Kidney capillary endothelial cell (primary cell): Measurements from ENCODE around the gene OR6A2.
"Not testable (repeated sequence)": the region's sequence is repeated elsewhere in the genome, so short reads cannot be mapped to it uniquely, and the experiment has no call there.

Experiments
- DNase-seq: peaks from one replicate; pipeline ENCODE4 v3.0.0-alpha.2; 2018; ENCODE audit warnings: low spot score

Gene OR6A2

DNA sequence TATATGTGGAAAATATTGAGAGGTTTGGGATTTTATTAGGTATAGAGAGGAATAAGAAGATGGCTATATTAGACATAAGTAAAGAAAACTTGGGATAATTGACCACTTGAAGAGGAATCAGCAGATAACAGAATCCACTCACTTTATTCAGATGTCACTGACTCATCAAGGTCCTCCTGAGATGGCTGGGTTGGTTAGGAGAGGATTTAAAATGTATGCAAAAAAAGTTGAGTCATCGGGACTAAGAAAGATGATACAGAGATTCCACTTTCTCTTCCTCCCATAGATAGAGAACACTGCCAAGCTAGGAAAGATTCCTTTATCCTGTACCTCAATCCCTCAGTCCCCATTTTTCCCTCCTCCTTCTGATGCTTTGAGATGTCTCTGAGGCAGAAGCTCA lies at the start of gene OR6A2:
TSS of gene OR6A2 (minus strand) at position 288 of the 400 bp plus-strand sequence. CDS start 3,981 bp downstream, outside the sequence.
- DNase-seq = no peak

DNA sequence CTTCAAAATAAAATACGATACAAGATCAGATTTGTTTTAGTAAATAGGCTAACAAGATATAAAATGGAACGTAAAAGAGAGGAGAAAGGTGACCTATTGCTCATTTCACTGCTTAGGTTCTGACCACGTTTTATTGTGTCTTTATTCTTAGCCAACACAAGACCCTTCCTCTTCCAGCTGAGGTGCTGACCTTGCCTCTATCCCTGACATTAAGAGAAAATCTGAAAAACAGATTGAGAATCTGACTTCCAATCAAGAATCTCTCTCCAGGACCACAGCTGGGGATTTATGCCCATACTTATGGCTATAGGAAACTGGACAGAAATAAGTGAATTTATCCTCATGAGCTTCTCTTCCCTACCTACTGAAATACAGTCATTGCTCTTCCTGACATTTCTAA lies 45.9 kb upstream of the OR6A2 start, which contains the start of gene OR10A5:
TSS of gene OR10A5 (plus strand) at position 301 of the 400 bp plus-strand sequence. CDS start at position 301, 0 bp downstream.
- no peak for DNase-seq

DNA sequence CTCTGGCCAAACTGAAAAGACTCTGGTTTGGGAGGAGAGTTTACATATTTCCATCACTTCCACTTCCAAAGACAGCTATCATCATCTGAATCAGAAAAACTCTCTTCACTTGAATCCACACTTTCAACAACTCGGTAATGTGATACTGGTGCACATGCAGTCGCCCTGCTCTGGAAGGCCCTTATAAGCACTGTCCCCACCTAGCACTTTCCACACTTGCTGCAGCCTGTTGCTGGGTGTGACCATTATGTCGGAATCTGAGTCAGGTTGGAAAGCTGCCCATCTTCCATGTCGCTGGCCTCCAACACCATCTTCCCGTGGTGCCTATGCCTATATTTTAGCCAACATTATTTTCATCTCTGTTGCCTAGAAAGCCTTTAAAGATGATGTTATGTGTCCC lies 44.9 kb upstream of the OR6A2 start:
- DNase-seq = no peak

DNA sequence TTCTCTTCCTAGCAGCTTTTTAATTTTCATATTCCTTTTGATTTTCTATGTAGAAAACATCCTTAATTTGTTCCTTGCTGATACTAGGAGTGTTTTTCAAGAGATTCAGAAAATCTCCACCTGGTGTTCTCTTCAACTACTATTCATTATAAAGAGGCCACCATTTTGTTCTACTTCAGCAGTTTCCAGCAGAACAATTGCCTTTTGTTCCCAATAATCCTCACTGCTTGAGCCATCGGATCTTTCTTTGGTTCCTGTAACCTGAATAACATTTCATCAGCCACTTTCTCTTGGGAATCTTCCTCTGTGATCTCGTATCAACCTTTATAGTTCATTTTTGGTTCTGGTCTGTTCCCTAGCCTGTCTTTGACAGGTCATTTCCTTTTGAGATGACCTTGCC lies 44.2 kb upstream of the OR6A2 start:
- DNase-seq = no peak

DNA sequence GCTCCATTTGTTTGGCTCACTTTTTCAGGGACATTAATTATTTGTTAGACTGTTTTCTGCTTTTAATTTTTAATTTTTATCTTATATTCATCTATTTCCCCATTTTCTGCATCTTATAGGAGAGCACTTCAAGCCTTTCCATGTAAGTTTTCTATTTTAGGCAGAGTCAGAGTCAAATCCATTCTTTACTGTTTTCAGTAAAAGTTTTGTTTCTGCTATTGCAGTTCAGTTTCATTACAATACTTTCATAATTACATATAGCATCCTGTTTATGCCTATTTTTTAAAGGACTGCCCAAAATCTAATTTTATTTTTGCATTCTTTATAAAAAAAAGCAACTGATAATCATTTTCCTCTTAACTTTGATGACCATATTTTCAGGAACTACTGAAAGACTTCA lies 42.2 kb upstream of the OR6A2 start:
- no peak for DNase-seq

DNA sequence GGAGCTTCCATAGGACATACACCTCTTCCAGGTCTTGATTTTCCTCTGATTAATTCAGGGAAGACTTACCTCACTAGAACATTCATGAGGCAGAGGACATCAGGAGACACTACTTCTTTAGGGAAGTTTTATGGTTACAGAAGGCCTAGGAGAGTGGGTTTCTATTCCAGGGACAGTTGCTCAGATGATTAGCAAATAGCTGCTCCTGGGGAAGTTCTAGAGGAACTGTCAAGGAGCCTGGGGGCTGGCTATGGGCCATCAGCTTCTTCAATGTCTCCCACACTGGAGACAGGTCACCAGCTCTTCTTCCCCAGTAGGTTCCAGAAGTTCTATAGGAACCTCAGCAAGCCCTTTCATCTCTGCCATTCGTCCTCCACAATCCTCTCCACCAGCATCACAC lies 34.5 kb upstream of the OR6A2 start:
- no peak for DNase-seq

DNA sequence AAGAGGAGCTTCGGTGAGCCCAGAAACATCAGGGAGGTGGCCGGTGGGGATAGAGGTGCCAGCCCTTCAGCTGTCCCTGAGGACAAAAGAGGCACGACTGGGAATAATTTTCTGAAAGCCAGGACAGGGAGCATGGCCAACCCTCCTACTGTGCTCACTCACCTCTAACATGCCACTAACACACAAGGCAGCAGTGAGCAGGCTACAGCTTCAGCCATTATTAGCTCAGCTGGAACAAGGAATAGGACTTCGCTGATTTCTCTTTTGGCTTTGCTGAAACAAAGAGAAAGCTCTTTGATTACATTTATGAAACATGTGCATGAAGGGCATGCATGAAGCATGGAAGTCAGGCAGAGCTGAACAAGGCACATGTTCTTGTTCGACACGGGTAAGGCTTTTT lies 33.9 kb upstream of the OR6A2 start:
- no peak for DNase-seq

DNA sequence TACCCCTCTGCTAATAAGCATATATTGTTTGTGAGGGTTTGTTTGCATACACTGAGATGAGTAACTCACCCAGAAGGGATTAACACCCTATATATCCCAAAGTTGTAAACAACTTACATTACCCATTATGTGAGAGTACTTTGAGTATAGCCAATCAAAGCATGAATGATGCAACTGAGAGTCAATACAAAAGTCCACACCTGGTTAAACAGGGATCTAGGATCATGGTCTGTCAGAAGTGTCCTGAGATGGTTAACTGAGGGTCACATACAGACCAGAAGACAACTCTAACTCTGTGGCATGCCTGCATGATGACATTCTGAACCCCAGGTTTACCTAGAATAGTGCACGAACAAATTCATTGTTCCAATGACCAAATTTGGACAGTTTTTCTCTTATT lies 28.6 kb upstream of the OR6A2 start:
- DNase-seq = no peak

DNA sequence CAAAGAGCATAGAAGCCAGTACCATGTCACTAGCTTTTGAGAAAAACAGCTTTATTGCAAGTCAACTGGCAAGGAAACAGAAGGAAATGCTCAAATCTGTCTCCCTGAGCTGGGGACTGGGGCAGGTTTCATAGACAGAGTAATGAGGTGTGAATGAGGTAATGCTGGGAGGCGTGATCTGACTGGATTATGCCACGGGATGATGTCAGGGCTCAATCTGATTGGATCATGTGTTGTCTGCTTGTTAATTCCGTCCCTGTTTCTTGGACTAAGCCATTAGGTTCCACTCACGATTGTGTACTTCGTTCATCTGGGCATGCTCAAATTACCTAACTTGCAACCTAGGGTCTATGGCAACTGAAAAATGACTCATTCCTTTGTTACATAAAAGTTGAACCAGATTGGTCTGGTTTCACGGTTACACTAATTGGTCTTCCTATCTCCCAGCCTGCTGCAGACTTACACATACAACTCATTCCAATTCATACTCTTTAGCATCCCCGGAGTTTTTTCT lies 25.8 kb upstream of the OR6A2 start:
- DNase-seq = no peak

DNA sequence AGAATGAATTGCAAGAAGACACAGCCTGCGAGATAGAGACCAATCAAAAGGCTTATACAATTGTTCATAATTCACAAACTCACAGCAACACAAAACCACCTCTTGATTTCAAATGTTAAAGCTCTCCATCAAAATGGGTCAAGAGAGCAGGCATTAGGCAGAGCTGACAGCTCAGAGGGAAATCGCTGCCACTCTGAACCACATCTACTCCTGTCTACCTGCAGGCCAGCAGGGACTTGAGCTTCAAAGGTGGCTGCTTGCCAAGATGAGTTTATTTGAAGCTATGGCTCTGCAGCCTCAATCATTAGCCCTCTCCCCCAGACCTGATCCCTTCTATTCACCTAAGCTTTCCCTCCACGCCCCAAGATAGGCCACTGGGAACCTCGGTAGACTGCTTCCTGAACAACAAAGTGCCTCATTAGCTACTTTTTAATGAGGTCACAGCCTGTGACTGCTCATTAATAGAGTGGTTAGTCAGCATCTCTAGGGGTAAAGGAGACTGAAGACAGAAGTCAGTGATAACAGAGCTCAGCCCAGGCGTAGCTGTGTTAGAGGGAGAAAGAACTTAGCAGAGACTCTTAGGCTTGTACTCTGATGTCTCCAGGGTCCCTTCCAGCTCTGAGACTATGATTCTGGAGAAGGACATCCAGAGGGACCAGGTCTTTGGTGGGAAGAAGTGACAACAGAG lies 24.8 kb upstream of the OR6A2 start:
- DNase-seq = no peak

DNA sequence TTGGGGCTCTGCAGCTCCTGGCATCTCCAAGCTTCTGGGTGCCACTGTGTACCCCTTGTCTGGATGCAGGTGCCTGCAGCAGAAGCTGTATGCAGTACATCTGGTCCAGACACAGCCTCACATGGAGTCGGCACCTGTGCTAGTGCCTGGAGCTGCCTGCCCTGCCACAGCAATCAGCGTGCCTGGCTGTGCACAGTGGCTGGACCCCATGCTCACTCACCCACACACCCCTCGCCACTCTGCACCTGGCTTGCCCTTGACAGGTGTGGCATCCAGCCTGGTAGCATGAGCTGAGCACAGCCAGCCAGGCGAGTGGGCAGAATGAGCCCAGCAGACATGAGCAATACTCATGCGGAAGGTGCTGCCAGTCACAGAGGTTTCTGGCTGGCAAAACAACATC lies 19.5 kb upstream of the OR6A2 start:
- DNase-seq = no peak

DNA sequence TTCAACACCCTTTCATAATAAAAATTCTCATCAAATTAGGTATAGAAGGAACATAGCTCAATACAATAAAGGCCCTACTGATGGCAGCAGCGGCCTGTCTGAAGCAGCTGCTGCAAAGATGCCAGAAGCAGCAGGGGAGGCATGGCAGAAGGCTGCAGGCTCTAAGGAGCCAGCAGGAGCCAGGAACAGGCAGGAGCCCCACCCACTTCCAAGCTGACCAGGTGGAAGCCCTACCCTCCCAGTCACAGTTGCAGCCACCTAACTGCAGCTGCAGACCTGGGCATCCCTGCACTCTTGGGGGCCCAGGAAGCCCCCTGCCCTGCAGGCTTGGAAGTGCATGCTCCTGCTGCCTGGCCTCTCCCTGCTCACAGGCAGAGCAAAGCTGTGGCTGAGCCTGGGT lies 18.2 kb upstream of the OR6A2 start:
- DNase-seq = no peak

DNA sequence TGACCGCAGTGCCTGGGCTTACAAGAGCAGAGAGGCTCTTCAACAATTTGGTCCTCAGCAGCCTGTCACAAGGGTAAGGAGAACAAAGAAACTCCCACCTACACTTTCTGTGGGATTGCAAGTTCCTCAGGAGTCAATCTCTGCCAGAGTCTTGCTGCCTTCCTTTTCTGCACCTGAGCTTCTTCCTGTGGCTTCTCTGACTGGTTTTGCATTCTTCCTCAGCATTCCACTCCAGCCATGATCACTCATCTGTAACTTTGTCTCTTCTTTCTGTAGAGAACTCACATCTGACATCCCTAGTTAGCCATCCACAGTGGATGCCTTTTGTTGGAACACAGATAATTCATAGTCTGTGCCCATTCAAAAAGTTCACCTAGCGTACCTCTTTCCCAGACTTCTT lies 14.2 kb upstream of the OR6A2 start:
- no peak for DNase-seq

DNA sequence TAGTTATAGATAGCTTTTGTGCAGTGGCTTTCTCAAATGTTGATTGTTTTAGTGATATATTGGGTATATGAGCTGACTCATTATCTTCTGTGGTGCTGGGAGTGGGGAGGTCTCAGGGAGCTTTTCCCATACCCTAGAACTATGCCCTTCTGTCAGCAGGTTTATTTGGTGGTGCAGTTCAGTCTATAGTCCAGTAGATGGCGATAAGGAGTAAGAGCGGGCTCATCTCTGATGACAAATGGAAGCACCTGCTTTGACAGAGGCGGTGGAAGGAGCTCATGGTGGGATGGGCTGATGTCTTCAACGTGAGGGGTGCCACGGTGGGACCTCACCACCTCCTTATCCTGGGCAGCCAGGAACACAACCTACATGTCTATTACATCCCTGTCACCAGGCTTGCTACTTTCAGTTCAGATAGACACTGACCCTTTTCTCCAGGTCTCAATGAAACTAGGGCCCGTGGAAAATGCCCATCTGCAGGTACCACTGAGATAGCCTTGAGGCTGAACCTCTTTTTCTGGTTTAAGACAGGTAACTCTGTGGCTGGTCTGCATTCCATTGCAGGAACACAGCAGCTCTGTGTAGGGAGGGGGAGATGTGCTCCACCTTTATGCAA lies 13.0 kb upstream of the OR6A2 start:
- peak; percentile 47 for DNase-seq

DNA sequence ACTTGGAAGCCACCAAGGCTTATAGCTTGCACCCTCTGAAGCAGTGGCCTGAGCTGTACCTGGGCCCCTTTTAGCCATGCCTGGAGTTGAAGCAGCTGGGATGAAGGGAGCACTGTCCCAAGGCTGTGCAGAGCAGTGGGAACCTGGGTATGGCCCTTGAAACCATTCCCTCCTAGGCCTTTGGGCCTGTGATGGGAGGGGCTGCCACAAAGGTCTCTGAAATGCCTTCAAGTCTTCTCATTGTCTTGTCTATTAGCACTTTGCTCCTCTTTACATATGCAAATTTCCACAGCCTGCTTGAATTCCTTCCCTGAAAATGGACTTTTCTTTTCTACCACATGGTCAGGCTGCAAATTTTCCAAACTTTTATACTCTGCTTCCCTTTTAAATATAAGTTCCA lies 1.6 kb upstream of the OR6A2 start:
- DNase-seq = not testable (repeated sequence)

DNA sequence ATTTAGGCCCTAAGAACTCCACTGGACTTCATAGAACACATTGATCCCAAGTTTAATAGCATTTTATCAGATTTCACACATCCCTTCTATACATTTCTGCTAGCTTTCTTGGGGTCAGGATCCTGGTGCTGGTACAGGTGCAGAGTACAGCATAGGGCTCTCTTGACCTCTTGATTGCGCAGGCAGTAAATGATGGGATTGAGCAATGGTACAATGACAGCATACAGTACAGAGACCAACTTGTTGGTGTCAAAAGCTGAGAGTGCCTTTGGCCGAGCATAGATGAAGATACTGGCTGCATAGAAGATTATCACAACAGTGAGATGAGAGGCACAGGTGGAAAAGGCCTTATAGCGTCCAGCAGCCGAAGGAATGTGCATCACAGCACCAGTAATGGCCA lies 4.8 kb downstream of the OR6A2 start:
- no peak for DNase-seq

DNA sequence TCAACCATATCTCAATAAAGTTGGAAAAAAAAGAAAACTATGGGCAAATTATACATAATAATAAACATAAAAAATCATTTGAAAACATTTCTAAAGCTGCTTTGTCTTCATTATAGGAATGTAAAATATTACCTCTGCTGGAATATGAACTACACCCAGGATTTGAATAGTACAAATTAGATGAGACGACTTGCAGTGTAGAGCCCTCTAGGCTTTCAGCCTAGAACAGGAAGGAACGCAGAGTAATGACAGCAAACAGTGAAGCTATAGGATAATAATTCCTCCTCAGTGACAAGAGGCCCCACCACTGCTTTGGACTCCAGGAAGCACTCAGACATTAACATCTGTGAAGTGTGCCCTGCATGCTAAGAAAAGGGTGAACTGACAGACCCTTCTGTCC lies 8.9 kb downstream of the OR6A2 start:
- no peak for DNase-seq

DNA sequence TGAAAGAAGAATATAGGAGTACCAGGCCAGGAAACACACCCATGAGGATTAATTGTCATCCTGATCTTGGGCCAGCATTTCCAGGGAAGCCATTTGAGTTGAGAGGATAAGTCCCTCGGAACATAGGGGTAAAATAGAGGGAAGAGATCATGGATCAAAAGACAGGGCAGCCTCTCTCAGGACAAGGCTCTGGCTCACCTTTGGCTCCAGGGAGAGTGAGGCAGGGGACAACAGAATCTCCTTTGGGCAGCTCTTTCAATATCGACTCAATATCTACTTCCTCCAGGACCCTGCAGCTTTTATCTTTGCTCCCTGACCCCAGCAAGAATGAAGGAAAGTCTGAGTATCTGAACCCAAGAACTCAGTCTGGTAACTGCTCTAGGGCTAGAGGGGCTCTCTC lies 16.8 kb downstream of the OR6A2 start, which contains the start of gene OR2AG1:
TSS of gene OR2AG1 (plus strand) at position 301 of the 400 bp plus-strand sequence. CDS start 2,018 bp downstream, outside the sequence.
- no peak for DNase-seq

DNA sequence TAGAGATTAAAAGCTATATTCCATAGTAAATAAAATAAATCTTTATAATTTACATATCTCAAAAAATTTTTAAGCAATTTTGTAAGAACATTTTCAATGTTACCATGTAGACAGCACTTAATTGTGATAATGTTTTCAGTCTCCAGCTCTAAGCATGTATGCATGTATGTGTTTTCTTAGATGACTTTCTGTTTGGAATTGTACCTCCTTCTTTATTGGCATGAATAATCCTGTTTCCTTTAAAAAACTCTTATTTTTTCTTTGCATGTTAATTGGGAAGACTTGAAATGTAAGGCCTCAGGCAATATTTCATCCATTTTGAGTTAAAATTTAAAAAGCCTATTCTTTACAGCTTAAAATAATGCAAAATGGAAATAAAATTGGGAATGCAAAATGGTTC lies 18.7 kb downstream of the OR6A2 start:
- DNase-seq = no peak

DNA sequence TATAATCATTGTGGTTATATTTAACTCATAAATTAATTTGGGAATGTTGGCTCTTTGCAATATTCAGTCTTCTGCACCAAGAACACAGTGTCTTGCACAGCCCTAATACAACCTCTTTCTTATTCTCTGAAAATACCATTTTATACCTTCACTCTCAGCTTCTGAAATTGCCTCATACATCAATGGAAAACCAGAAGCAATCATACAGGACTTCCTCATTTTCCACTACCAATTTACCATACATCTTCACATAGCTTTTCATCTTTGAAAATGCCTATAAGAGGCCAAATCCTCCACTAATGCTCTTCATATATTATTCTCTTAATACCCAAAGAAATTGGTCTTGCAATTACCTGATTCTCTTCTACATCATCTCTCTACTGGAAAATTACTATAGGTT lies 21.0 kb downstream of the OR6A2 start:
- DNase-seq = no peak

DNA sequence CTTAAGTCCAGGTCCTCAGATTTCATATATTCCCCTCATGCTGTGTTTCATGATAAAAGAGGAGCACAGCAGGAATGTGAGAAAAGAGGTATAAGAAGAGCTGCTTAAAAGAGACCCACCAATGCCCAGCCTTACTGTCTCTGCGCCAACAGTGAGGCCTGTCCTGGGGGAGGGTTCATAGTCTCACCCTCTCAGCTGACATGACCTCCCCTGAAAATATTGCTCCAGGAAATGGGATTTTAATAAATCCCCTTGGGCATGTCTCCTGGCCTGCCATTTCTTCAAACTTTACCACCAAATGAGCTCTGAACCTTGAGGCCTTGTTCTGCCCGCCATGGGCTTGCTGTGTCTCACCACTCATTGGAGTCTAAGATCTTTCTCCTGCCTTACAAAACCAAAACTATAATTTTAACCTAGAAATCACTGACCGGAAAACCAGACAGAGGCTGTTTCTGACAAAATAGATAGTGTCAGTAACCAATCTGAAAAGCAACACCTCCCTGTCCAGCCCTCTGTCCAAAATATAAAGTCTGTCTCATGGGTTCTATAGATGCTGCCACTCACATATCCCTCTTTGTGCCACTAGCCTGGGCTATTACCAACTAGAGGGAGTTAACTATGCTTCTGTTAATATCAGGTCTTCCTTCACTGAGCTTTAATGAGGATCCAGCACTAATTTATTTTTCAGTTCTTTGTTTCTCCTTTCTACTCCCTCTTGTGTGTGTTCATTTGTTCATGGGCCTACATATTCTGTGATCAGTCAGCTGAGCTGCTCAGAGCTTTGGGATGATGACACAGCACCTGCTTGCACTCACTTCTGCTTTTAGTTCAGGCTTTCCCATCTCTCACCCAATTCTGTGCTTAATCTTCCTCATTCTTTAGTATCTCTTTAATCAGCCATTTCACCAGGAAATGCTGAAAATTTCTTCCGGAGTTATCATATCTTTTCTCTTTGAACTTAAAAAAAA lies 27.3 kb downstream of the OR6A2 start, which contains the start of gene OR2AG2:
TSS of gene OR2AG2 (minus strand) at position 51 of the 968 bp plus-strand sequence. CDS start 3,019 bp downstream, outside the sequence.
- DNase-seq = no peak

DNA sequence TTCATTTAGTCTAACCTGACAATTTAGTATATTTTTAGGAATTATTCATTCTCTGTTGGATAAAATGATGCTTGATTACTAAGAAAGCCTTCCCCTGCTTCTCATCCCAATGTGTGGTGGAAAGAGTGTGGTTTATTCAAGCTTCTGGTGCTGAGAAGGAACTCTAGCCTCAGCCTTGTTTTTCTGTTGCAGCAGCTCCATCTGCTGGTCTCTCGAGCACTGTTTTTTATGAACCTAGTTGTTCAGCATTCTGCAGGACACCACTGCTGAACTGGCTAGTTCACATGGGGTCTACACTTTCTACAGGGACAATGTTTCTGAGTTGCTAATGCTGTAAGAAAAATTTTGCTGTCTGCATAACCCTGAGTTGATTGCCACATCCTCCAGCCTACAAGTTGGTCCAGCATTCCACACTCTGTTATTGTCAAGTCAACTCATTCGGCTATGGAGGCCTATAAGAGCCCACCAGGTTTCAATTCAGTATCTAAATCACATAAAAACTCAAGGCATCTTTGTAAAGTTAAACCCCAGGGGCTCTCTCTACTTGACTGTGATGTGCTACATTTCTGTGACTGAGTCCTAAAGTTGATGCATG lies 42.0 kb downstream of the OR6A2 start:
- peak; percentile 58 for DNase-seq
